Thymus (tissue), 11 donors: ENCODE measurements around the gene SOD3. TPM values are rescaled to one million over a fixed set of nuclear protein-coding genes. Genes with fewer than 3 reads are reported as not detected.
A peak's percentile ranks its signal among the peaks of the same experiment; 100 is the strongest.

Experiments
- DNase-seq, 9 donors: peaks; one replicate each; pipeline ENCODE4 v3.0.0-alpha.2; 2013; ENCODE audit warnings: low spot score in 9 of 9, low read depth in 6 of 9, missing footprints in 1 of 9
- H3K27ac ChIP-seq, 2 donors: one replicate each; pipeline ENCODE4 v1.5.1; 2013; ENCODE audit warnings: control low read depth in 1 of 2, low read depth in 1 of 2, low read length in 1 of 2, mild to moderate bottlenecking in 1 of 2, moderate library complexity in 1 of 2
- H3K27me3 ChIP-seq, 2 donors: one replicate each; pipeline ENCODE4 v1.5.1; 2013; ENCODE audit warnings: low read length in 1 of 2; ENCODE audit not compliant: control insufficient read depth in 2 of 2, insufficient read depth in 1 of 2
- H3K36me3 ChIP-seq, 2 donors: one replicate each; pipeline ENCODE4 v1.5.1; 2013; ENCODE audit warnings: low read length in 1 of 2, mild to moderate bottlenecking in 1 of 2, moderate library complexity in 1 of 2; ENCODE audit not compliant: control insufficient read depth in 2 of 2, insufficient read depth in 2 of 2
- H3K4me1 ChIP-seq, 2 donors: one replicate each; pipeline ENCODE4 v1.5.1; 2013; ENCODE audit warnings: low read length in 2 of 2; ENCODE audit not compliant: control insufficient read depth in 2 of 2, insufficient read depth in 2 of 2
- H3K4me3 ChIP-seq, 2 donors: one replicate each; pipeline ENCODE4 v1.5.1; 2013; ENCODE audit warnings: low read length in 2 of 2, control low read depth in 1 of 2, mild to moderate bottlenecking in 1 of 2
- H3K9me3 ChIP-seq, 2 donors: one replicate each; pipeline ENCODE4 v1.5.1; 2013; ENCODE audit warnings: low read length in 1 of 2, mild to moderate bottlenecking in 1 of 2; ENCODE audit not compliant: control insufficient read depth in 2 of 2, insufficient read depth in 1 of 2
- WGBS: extraction: QIAGEN DNeasy Blood & Tissue Kit; methylation state at CpG from one replicate; pipeline ENCODE4 v1.1.7; 2013; 5-methylcytosine and 5-hydroxymethylcytosine counted together
- polyA plus RNA-seq: library from polyadenylated mRNA; stranded (reverse); fragments of 200-250 nt; gene quantifications from one replicate; pipeline ENCODE4 v1.2.3, GENCODE V29; 2013
- total RNA-seq: library from RNA; stranded (reverse); fragments of 120-200 nt; gene quantifications from one replicate; pipeline ENCODE4 v1.2.4, GENCODE V29; 2013
- donor health status: healthy.

Gene SOD3
- total and polyA plus RNA-seq, 2 donors, result 3.1 to 8.8 TPM

DNA sequence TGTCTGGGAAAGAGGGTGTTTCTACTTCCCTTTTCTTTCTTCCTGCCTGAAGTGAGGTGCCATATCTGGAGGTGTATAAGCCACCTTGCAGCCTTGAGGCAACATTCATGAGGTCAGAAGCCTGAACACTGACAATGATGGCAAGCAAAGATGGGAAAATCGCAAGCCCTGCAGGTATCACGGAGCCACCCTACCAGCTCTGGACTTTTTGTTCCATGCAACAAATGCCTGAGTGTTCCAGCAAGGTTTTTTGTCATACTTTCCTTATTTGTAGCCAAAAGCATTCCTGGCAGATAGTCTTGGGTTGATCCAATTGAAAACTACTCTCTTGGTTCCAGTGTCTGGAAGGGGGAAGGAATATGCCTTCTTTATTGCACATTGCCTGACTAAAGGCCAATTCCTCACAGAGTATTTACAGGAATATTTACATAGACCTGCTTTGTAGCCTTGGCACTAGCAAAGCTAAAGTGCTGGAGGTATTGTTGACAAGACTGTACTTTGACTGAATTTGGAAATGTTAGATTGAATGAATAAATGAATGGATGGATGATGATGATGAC, 14.4 kb upstream of the SOD3 start:
- no peaks in the 10 kb centered on the region for H3K4me1 ChIP-seq
- H3K9me3 ChIP-seq, result no peaks in the 10 kb centered on the region
- over 99% methylated on average over 2 of the region's 2 CpGs for WGBS
- H3K27me3 ChIP-seq, result no peaks in the 10 kb centered on the region
- no peak overlapping the region for H3K27ac ChIP-seq
- no peaks in the 10 kb centered on the region for H3K36me3 ChIP-seq
- H3K4me3 ChIP-seq, result no peak overlapping the region
- DNase-seq, result no peak

DNA sequence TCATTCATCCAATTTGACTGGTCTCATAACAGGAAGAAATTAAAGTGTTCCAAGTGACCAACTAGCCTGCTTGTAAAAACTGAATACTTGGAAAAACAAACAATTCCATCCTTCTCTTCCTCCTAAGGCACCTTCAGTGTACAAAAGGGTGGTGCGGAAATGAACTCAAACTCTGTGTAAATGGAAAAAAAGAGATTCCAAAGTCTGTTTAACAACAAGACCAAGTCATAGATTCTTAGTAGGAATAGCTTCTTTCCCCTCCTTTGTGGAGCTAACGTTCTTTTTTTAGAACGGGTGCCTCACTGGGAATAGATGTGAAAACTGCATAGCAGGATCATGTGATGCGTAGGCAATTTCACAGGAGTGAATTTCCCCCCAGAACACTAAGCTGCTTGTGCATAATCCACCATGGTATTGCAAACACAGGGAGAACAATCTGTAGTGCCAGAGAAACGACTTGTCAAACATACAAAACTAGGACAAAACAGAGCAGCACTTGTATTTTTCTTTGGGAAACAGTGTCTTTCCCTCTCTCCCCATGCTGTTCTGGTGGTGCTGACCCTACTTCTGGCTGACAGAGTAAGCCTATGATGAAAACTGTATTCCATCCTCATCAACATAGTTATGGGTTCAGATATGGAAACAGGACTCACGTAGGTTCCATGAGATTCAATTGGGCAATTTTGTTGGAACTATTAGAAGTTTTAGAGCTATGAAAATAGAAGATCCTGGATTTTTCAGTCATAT, 13.2 kb upstream of the SOD3 start:
- no peaks in the 10 kb centered on the region for H3K36me3 ChIP-seq
- WGBS, result 81% methylated on average over 6 of the region's 6 CpGs
- H3K4me3 ChIP-seq, result no peak overlapping the region
- H3K27ac ChIP-seq, result no peak overlapping the region
- no peak for DNase-seq
- H3K9me3 ChIP-seq, result no peaks in the 10 kb centered on the region
- H3K27me3 ChIP-seq, result no peaks in the 10 kb centered on the region
- H3K4me1 ChIP-seq, result no peaks in the 10 kb centered on the region

DNA sequence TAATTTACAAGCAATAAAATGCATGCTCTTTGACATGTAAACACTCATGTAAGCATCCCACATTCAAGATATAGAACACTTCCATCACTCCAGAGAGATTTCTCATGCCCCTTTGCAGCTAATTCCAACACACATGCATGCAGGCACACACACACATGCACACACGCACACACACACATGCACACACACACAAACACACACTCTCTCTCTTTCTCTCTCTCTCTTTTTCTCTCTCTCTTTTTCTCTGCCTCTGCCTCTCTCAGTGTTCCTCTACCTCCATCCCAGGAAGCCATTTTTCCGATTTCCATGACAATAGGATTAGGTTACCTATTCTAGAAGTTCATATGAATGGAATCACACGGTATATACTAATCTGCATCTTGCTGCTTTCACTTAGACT, 11.9 kb upstream of the SOD3 start:
- H3K27me3 ChIP-seq, result no peaks in the 10 kb centered on the region
- no peaks in the 10 kb centered on the region for H3K36me3 ChIP-seq
- H3K27ac ChIP-seq, result no peak overlapping the region
- no peaks in the 10 kb centered on the region for H3K9me3 ChIP-seq
- 86% methylated on average over 3 of the region's 3 CpGs for whole genome bisulfite sequencing
- no peak overlapping the region for H3K4me3 ChIP-seq
- no peaks in the 10 kb centered on the region for H3K4me1 ChIP-seq
- DNase-seq, result no peak

DNA sequence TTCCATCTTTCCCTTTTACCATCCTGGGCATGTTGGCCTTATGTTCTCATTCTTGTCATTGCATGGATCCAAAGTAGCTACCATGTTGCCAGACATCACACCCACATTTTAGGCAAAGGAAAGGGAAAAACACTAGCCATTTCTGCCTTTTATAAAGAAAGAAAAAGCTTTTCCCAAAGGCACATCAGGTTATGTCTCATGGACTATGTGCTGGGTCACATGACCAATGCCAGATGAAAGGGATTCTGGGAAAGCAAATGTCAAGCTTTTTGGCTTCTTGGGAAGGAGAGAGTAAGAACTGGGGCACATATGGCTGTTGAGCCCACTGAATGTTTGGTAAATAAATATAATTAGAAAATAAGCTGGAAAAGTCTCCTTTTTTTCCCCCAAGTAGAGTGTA, 4.3 kb upstream of the SOD3 start:
- no peak overlapping the region for H3K27ac ChIP-seq
- H3K27me3 ChIP-seq, result peaks cover 0 to 4% of the 10 kb centered on the region in 2 donors
- H3K9me3 ChIP-seq, result no peaks in the 10 kb centered on the region
- no peaks in the 10 kb centered on the region for H3K36me3 ChIP-seq
- H3K4me3 ChIP-seq, result no peak overlapping the region
- DNase-seq, result no peak
- H3K4me1 ChIP-seq, result no peaks in the 10 kb centered on the region

DNA sequence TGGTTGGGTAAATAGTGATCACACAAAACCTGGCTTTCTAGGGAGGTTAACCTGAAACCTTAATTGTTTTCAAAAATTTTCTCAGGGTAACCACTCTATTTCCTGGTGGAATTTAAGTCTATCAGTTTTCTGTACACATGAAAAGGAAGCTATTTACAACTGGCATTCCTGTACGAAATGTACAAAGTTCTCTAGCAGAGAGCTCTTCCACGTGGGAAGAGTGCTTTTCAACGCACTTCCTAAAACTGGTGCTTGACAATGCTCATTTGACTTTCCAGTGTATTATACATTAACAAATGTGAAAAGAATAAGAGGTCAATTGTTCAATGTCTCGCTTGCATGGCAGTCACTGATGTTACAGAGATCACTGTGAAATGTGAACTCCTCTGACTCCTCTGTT, 2.8 kb upstream of the SOD3 start:
- no peak overlapping the region for H3K27ac ChIP-seq
- no peaks in the 10 kb centered on the region for H3K9me3 ChIP-seq
- no peaks in the 10 kb centered on the region for H3K4me1 ChIP-seq
- no peaks in the 10 kb centered on the region for H3K36me3 ChIP-seq
- DNase-seq, result no peak
- peaks cover 0 to 4% of the 10 kb centered on the region in 2 donors for H3K27me3 ChIP-seq
- no peak overlapping the region for H3K4me3 ChIP-seq
- 82% methylated on average over 4 of the region's 4 CpGs for WGBS

DNA sequence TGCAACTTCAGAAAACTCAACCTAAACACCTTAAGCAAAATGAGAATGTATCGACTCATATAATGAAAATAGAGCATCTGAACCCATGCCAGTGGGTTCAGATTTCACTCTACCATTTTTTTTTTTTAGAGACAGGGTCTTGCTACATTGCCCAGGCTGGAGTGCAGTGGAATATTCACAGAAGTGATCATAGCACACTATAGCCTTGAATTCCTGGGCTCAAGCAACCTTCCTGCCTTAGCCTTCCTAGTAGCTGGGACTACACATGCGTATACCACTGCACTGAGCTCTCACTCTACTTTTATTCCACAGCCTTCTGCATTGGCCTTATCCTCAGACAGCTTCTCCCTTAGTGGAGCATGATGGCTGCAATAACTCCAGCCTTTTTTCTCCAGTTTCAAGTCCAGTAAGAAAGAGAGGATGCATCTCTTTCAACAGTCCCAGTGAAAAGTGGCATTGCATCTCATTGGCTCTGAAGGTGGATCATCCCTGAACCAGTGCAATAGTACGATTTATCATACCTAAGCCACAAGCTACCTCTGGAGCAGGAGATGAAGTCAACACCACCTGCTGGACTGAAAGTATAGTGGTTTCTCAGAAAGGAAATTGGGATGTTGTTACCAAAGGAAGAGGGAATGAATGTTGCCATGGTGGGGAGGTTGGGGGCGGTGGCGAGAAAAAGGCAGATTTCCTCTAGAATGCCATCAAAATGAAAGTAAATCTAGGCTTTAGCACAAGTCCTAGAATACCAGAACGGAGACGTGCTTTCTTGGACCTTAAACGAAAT, 2.0 kb upstream of the SOD3 start:
- Histone ChIP-seq H3K4me1 (no peaks in the 10 kb centered on the region), H3K36me3 (no peaks in the 10 kb centered on the region), H3K27ac (no peak overlapping the region), H3K9me3 (no peaks in the 10 kb centered on the region), H3K4me3 (no peak overlapping the region), H3K27me3 (peaks cover 0 to 12% of the 10 kb centered on the region in 2 donors)
- WGBS, result 69% methylated on average over 8 of the region's 8 CpGs
- no peak for DNase-seq

DNA sequence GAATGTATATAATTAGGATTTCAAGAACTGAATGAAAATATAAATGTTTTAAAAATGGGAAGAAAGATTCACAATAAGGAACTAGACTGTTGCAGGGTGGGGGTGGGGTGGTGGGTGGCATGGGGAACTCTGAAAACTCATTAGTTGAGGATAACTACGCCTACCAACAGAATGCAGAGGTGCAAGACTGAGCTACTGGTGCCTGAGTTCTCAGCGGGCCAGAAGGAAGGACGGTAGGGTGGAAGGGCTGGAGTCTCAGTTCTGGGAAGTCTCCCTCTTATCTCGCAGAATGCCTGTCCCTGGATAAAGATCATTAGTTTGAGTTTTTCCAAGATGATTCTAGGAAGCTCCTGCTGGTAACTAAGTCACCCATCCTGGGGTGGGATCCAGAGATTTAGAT, 1.3 kb upstream of the SOD3 start:
- Histone ChIP-seq H3K4me3 (no peak overlapping the region), H3K9me3 (no peaks in the 10 kb centered on the region), H3K4me1 (no peaks in the 10 kb centered on the region), H3K27me3 (peaks cover 3 to 18% of the 10 kb centered on the region in 2 donors), H3K27ac (no peak overlapping the region), H3K36me3 (no peaks in the 10 kb centered on the region)
- DNase-seq, result no peak
- 71% methylated on average over 4 of the region's 4 CpGs for WGBS

DNA sequence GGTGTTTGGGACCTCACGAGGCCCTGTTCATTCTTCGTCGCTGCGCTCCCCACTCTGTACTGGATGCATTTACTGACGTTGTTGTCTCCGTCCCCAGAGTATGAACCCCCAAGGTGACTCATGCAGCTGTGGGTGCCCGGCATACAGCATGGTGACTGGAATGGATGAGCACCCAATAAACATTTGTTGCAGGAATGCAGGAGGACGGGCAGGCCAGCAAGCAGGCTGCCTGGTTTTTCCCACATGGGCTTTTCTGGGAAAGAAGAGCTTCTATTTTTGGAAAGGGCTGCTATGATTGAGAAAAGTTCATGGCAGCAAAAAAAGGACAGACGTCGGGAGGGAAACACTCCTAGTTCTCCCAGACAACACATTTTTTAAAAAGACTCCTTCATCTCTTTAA, 893 bp upstream of the SOD3 start:
- no peak overlapping the region for H3K27ac ChIP-seq
- 94% methylated on average over 10 of the region's 10 CpGs for WGBS
- no peak for DNase-seq
- no peaks in the 10 kb centered on the region for H3K9me3 ChIP-seq
- no peaks in the 10 kb centered on the region for H3K36me3 ChIP-seq
- H3K4me1 ChIP-seq, result no peaks in the 10 kb centered on the region
- peaks cover 8 to 22% of the 10 kb centered on the region in 2 donors for H3K27me3 ChIP-seq
- no peak overlapping the region for H3K4me3 ChIP-seq

DNA sequence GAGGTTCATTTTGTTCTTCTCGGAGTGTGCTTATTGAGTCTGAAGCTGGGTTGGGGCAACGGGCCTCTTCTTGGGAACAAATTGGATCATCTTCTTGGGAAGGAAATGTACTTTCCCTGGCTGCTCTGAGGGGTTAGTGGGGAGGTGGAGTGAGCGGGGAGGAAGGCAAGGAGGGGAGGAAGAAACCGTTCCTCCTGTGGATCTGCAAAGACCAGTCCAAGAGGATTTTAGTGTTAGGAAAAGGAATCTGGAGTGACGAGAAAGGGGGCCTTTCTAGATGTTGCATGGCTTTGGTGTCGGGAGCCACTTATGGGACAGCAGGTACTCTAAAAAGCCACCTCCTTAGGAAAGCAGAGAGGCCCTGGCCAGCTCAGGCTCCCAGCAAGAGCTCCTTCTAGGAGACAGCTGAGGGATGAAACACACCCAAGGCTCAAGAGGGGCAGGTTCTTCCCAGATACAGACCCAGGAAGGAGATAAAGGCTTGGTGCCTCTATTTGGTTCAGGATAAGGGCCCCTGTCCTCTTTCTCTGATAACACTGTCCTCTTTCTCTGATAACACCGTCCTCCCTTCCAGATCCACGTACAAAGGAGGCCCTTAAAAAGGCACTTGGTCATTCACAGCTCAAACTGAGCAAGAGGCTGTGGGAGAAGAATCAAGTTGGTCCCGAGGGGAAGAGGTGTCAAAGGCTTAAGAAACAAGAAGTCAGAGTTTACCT, 451 bp downstream of the SOD3 start:
- H3K36me3 ChIP-seq, result no peaks in the 10 kb centered on the region
- H3K4me1 ChIP-seq, result no peaks in the 10 kb centered on the region
- no peak overlapping the region for H3K4me3 ChIP-seq
- no peaks in the 10 kb centered on the region for H3K9me3 ChIP-seq
- peaks cover 15 to 34% of the 10 kb centered on the region in 2 donors for H3K27me3 ChIP-seq
- DNase-seq, result no peak
- peak overlapping the region in 1 of 2 donors; percentile 1 for H3K27ac ChIP-seq
- 84% methylated on average over 9 of the region's 9 CpGs for WGBS
